Panc1 (cell line): ENCODE results near the gene SULT1C3.

Experiments
- POLR2AphosphoS5 ChIP-seq: IDR thresholded peaks from 2 replicates; pipeline ENCODE4 v1.6.1; 2012; ENCODE audit warnings: mild to moderate bottlenecking, low read depth, low read length, moderate library complexity
- SIN3A ChIP-seq: IDR thresholded peaks from 2 replicates; pipeline ENCODE4 v1.6.1; 2012; ENCODE audit warnings: low read depth, mild to moderate bottlenecking, low read length, moderate library complexity, borderline replicate concordance; ENCODE audit not compliant: insufficient read depth
- TF ChIP-seq, protein P1 (sequence below): fragments of 450-650 bp; IDR thresholded peaks from 2 replicates; pipeline ENCODE4 v1.5.1; 2017; ENCODE audit warnings: mild to moderate bottlenecking

DNA sequence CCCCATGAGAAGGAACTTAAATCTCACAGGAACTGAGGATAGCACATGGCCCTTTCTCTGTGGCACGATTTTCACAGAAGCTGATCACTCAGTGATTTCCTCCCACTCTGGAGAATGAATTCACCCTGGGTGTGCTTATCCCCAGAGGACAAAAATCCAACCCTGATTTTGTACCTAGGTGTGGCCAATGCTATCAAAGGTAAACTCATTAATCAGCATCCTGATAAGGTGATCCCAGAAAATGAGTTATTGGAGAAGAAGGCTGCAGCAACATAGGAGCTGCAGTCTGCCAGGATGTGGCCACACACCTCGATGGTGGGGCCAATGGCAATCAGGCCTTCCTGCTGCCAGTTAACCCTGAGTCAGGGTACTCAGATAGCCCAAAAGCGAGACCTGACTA is 40.7 kb downstream of the SULT1C3 start:
- TF ChIP-seq, protein P1, sequence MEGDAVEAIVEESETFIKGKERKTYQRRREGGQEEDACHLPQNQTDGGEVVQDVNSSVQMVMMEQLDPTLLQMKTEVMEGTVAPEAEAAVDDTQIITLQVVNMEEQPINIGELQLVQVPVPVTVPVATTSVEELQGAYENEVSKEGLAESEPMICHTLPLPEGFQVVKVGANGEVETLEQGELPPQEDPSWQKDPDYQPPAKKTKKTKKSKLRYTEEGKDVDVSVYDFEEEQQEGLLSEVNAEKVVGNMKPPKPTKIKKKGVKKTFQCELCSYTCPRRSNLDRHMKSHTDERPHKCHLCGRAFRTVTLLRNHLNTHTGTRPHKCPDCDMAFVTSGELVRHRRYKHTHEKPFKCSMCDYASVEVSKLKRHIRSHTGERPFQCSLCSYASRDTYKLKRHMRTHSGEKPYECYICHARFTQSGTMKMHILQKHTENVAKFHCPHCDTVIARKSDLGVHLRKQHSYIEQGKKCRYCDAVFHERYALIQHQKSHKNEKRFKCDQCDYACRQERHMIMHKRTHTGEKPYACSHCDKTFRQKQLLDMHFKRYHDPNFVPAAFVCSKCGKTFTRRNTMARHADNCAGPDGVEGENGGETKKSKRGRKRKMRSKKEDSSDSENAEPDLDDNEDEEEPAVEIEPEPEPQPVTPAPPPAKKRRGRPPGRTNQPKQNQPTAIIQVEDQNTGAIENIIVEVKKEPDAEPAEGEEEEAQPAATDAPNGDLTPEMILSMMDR = no peak
- TF ChIP-seq POLR2AphosphoS5 = no peak
- no peak for TF ChIP-seq SIN3A
